TTC549 (cell line): ENCODE results near the gene DESI1.

Experiments
- FAIRE-seq: peaks from 2 replicates; lab custom pipeline; 2012; peaks lifted over from hg19 to GRCh38; lab: Jason Lieb, UNC

DESI1 gene

DNA sequence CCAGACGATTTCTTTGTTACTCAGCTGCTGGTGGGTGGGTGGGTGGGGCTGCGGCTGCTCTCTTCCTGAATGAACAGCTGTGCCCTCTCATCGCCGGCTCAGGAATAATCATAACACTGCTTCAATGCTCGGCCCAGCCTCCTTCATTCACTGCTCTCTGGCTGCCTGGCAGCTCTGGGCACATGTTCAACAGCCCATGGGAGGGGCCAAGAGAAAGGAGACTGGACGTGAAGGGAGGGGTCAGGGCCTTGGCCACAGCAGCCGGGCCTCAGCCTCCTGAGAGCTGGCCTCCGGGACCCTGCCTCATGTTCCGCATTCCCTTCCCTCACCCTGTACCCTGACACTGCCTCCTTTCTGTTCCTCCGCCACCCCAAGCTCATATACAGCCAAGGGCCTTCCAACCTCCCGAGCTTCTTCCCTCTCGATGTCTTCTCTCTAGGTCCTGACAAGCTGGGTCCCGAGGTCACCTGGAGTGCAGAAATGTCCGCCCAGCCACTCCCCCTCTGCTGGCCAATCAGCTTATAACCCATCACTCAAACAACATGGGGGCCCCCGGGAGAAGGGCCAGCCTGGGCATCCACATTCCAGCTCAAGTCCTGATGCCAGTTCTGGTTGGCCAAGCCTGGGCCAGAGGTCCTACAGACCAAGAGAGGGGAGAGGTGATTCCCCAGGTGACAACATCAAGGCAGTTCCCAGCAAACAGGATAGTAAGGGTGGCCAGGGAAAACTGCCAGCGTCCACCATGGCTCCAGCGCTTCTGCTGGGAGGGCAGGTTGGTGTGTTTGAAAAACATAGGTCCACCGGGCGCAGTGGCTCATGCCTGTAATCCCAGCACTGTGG, 63.2 kb downstream of the DESI1 start:
- no peak for FAIRE-seq

DNA sequence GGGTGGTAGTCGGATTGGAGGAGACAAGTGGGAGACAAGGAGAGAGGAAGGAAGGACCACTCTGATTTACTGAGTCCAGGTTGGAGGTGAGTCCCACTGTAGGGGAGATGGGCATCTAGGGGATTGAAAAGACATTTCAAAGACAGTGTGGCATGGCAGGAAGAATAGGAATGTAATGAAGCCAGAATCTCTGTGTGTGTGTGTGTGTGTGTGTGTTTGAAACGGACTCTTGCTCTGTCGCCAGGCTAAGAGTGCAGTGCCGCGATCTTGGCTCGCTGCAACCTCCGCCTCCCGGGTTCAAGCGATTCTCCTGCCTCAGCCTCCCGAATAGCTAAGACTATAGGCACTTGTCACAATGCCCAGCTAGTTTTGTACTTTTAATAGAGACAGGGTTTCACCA, 64.3 kb downstream of the DESI1 start:
- no peak for FAIRE-seq

DNA sequence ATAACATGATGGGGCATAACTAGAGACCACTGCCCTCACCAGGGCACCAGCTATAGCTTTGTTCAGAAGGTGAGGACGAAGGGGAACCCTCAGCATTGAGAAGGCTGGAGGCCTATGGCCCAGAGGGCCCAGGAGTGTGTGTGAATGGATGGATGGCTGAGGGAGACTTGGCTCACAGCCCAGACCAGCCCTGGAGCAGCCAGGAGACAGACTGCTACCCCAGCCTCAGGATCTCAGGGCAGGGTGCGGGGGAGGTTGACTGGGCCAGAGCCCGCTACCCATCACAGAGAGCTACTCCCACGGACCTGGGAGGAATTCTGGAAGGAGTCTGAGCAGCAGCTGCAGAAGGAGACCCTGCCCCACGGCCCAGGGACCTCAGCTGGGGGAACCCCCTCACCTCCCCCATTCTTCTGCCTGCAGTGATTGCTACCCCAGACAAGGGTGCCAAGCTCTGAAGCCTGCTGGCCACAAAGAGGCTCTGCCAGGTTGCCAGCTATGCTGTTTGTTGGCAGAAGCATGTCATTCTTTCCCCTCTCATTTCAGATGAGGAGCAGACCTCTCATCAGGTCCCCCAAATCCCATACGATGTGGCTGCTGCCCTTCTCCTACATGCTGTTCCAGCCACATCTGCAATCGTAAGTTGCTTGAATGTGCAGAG, 65.4 kb downstream of the DESI1 start:
- no peak for FAIRE-seq

DNA sequence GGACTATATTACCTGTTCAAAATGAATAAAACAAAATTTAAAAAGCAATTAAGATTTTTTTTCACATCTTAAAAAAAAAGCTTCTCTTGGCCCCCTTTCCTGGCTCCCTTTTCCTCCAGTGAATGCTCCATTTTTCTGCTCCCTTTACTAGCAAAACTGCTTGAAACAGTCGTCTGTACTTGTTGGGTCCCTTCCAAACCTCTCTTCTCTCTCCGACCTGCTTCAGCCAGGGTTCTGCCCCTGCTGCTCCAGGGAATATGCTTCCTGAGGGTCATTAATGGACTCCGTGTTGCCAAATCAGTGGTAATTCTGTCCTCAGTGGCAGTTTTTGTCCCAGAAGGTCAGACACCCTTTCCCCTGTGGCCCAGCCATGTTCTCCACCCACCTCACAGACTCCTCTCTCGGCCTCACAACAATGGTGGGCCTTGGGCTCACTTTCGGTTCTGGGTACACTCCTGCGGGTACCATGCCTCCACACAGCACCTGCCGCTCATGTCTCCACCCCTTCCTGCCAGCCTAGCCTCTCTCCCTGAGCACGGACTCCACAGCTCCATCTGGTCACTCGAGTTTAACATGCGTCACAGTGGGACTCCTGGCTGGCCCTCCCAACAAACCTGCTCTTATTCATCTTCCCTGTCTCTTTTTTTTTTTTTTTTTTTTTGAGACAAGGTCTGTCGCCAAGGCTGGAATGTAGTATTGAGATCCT, 68.8 kb downstream of the DESI1 start:
- no peak for FAIRE-seq

DNA sequence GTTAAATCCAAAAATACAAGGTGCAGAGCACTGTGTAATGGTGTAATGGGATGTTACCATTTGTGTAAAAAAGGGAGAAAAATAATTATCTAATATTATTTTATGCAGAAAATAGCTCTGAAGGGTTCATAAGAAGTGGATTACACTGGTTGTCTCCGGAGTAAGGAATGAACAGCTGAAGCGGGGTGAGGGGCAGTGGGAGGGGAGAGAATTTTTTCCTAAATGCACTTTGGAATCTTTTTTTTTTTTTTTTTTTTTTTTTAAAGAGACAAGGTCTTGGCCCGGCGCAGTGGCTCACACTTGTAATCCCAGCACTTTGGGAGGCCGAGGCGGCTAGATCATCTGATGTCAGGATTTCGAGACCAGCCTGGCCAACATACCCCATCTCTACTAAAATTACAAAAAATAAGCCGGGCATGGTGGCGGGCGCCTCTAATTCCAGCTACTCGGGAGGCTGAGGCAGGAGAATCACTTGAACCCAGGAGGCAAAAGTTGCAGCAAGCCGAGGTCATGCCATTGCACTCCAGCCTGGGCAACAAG, 69.8 kb downstream of the DESI1 start:
- no peak for FAIRE-seq

DNA sequence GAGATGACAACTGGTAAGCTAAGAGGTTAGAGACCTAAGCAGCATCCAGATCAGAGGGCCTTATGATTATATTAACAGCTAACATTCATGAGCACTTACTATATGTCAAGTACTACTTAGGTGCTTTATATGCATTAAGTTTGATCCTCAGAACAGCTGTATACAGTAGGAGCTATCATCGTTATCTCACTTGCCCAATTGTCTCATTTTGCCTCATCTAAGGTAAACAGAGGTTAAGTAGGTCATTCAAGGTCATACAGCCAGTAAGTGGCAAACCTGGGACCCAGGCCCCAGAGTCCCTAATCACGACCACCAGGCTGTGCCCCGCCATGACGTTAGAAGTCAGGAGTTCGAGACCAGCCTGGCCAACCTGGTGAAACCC, 72.0 kb downstream of the DESI1 start:
- no peak for FAIRE-seq
